ENCODE results near the gene NPFF. TPM values are rescaled to one million over a fixed set of nuclear protein-coding genes. Genes with fewer than 3 reads are reported as not detected.

The NPFF gene
- polyA plus RNA-seq, 3 donors, result 0.29 TPM; not detected in 2

DNA sequence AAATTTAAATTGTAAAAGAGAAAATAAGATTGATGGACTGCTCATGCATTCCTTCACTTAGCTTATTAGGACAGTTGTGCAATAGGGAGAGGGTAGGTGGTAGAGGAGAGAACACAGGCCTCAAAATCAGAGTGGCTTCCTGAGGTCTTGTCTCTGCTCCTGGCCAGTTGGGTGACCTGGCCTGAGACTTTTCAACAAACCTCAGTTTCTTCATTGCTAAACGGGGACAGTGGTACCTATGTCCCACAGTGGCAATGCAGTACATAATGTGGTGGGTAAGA, 10.6 kb downstream of the NPFF start:
- intact Hi-C loops (cut with micrococcal nuclease), result no loop called here
- no peaks in the 10 kb centered on the region for H4K20me1 ChIP-seq (ENCODE audit: insufficient read depth, low read length)
- no peak overlapping the region for H3K4me3 ChIP-seq (replicated peaks in 1 of 3; ENCODE audit: low read depth in 2 of 3, low read length in 3 of 3)
- H3K9me3 Mint-ChIP-seq, result no peaks in the 10 kb centered on the region
- H3K27ac ChIP-seq (ENCODE audit: low read depth in 1 of 2, low read length in 2 of 2), result peak overlapping the region in 1 of 2 donors; percentile 33
- H3K9ac ChIP-seq (ENCODE audit: insufficient read depth, low read length, poor library complexity, severe bottlenecking), result no peak overlapping the region
- no peaks in the 10 kb centered on the region for H3K36me3 ChIP-seq (replicated peaks in 1 of 2; ENCODE audit: control insufficient read depth in 1 of 2, insufficient read depth in 2 of 2, low read length in 2 of 2)
- no peak overlapping the region for H2AFZ ChIP-seq (ENCODE audit: insufficient read depth, low read depth, low read length, poor library complexity, severe bottlenecking)
- peaks cover 0 to 5% (median 0%) of the 10 kb centered on the region in 3 donors for H3K27me3 Mint-ChIP-seq (ENCODE audit: low read depth in 3 of 3)
- no peak overlapping the region for H3K4me2 ChIP-seq (replicated peaks; ENCODE audit: extremely low read depth, low read length, poor library complexity, severe bottlenecking)
- no peaks in the 10 kb centered on the region for H3K9me3 ChIP-seq (replicated peaks in 1 of 2; ENCODE audit: control insufficient read depth in 1 of 2, insufficient read depth in 1 of 2, low read length in 2 of 2)
- no CpG with 5 or more reads among the region's 1 CpG for WGBS (ENCODE audit: insufficient coverage)
- TF ChIP-seq CTCF (IDR thresholded peaks at IDR 0.05), result no peak
- H3K4me1 Mint-ChIP-seq, result peaks cover 57% of the 10 kb centered on the region
- H3K79me2 ChIP-seq (ENCODE audit: insufficient read depth, low read length), result peaks cover 10% of the 10 kb centered on the region
- H3K4me1 ChIP-seq (ENCODE audit: control insufficient read depth in 1 of 2, insufficient read depth in 2 of 2, low read length in 2 of 2), result peaks cover 59 to 64% of the 10 kb centered on the region in 2 donors
- H3K27me3 ChIP-seq (ENCODE audit: control insufficient read depth in 2 of 2, insufficient read depth in 2 of 2, low read length in 2 of 2), result no peaks in the 10 kb centered on the region
- H3K4me3 Mint-ChIP-seq, result no peak overlapping the region
- no peaks in the 10 kb centered on the region for H3K36me3 Mint-ChIP-seq
- H3K27ac Mint-ChIP-seq, result peak overlapping the region in 4 of 7 donors; percentile 12 to 46 (median 18)
- DNase-seq, result no peak

- peak overlapping the region in 6 of 7 donors; percentile 8 to 78 (median 41) for H3K27ac Mint-ChIP-seq
- H3K27ac ChIP-seq (ENCODE audit: low read depth in 1 of 2, low read length in 2 of 2), result peak overlapping the region in 1 of 2 donors; percentile 33
Observed at GRCh38 chr12:53495903-53496751, 11.2 kb downstream of the NPFF start.

More at GRCh38 chr12:53495903-53496751, 11.2 kb downstream of the NPFF start:
- TF ChIP-seq CTCF (IDR thresholded peaks at IDR 0.05), result no peak
- DNase-seq, result peak in 2 of 3 donors; percentile 23 to 35
- Mint-ChIP-seq H3K27me3 (ENCODE audit: low read depth in 3 of 3) (peaks cover 0 to 5% (median 0%) of the 10 kb centered on the region in 3 donors), H3K4me1 (peaks cover 56% of the 10 kb centered on the region), H3K4me3 (peak overlapping the region in 1 of 2 donors; percentile 19), H3K9me3 (no peaks in the 10 kb centered on the region), H3K36me3 (no peaks in the 10 kb centered on the region)
- Histone ChIP-seq H3K36me3 (replicated peaks in 1 of 2; ENCODE audit: control insufficient read depth in 1 of 2, insufficient read depth in 2 of 2, low read length in 2 of 2) (no peaks in the 10 kb centered on the region), H3K27me3 (ENCODE audit: control insufficient read depth in 2 of 2, insufficient read depth in 2 of 2, low read length in 2 of 2) (no peaks in the 10 kb centered on the region), H3K9ac (ENCODE audit: insufficient read depth, low read length, poor library complexity, severe bottlenecking) (no peak overlapping the region), H3K9me3 (replicated peaks in 1 of 2; ENCODE audit: control insufficient read depth in 1 of 2, insufficient read depth in 1 of 2, low read length in 2 of 2) (no peaks in the 10 kb centered on the region), H3K4me3 (replicated peaks in 1 of 3; ENCODE audit: low read depth in 2 of 3, low read length in 3 of 3) (no peak overlapping the region), H4K20me1 (ENCODE audit: insufficient read depth, low read length) (no peaks in the 10 kb centered on the region), H2AFZ (ENCODE audit: insufficient read depth, low read depth, low read length, poor library complexity, severe bottlenecking) (no peak overlapping the region), H3K4me2 (replicated peaks; ENCODE audit: extremely low read depth, low read length, poor library complexity, severe bottlenecking) (no peak overlapping the region), H3K4me1 (ENCODE audit: control insufficient read depth in 1 of 2, insufficient read depth in 2 of 2, low read length in 2 of 2) (peaks cover 55 to 58% of the 10 kb centered on the region in 2 donors), H3K79me2 (ENCODE audit: insufficient read depth, low read length) (peaks cover 6% of the 10 kb centered on the region)
- intact Hi-C loops (cut with micrococcal nuclease), result no loop called here
- no CpG with 5 or more reads among the region's 5 CpGs for WGBS (ENCODE audit: insufficient coverage)

All from CD14-positive monocyte (primary cell).